Activated B cell treated with CpG ODN at 0.5 μM for 24 hours (primary cell): ENCODE measurements around the gene TRIP13. TPM values are rescaled to one million over a fixed set of nuclear protein-coding genes. Genes with fewer than 3 reads are reported as not detected.
"Not testable (repeated sequence)": the region's sequence is repeated elsewhere in the genome, so short reads cannot be mapped to it uniquely, and the experiment has no call there.

ENCODE experiments used
- ATAC-seq: fragments of 200-7000 bp; cut with Tn5 transposase; one replicate; pipeline ENCODE4 v1.10.0; 2021; ENCODE audit warnings: low read depth, mild to moderate bottlenecking, moderate library complexity
- CTCF ChIA-PET: fragments of 350-600 bp; sonication (Branson Sonifier 250); formaldehyde crosslinking; loops from one replicate; lab custom pipeline; 2021; ENCODE audit warnings: antibody characterized with exemption; lab: Charles Lee
- POLR2A ChIA-PET: fragments of 350-600 bp; sonication (Branson Sonifier 250); formaldehyde crosslinking; loops from one replicate; lab custom pipeline; 2021; ENCODE audit warnings: antibody characterized with exemption; lab: Charles Lee
- DNase-seq: peaks from one replicate; pipeline ENCODE4 v3.0.0; 2022
- H3K27ac Mint-ChIP-seq: one replicate; pipeline ENCODE4 v1.8.0; 2020; ENCODE audit warnings: mixed read lengths
- H3K27me3 Mint-ChIP-seq: one replicate; pipeline ENCODE4 v1.8.0; 2021; ENCODE audit warnings: mixed read lengths
- H3K36me3 Mint-ChIP-seq: one replicate; pipeline ENCODE4 v1.8.0; 2021; ENCODE audit warnings: low read depth, mixed read lengths
- H3K4me1 Mint-ChIP-seq: one replicate; pipeline ENCODE4 v1.8.0; 2021; ENCODE audit warnings: mixed read lengths
- H3K4me3 Mint-ChIP-seq: one replicate; pipeline ENCODE4 v1.8.0; 2020; ENCODE audit warnings: mild to moderate bottlenecking, mixed read lengths
- H3K9me3 Mint-ChIP-seq: one replicate; pipeline ENCODE4 v1.8.0; 2020; ENCODE audit warnings: mixed read lengths
- intact Hi-C: fragments of 100-400 bp; cut with micrococcal nuclease; formaldehyde crosslinking; loops from one replicate; pipeline ENCODE4 v1.15.1; 2024
- total RNA-seq: library from RNA; stranded (reverse); gene quantifications from 2 replicates; pipeline ENCODE4 v1.2.3, GENCODE V29; 2022
- TF ChIP-seq, protein P1 (sequence below): fragments of 200-600 bp; IDR thresholded peaks from one replicate; pipeline ENCODE4 v1.8.0; 2022; ENCODE audit warnings: antibody characterized with exemption, mild to moderate bottlenecking

Gene TRIP13
- 3.5 and 4.1 TPM in 2 replicates for total RNA-seq

- intact Hi-C loops: loop anchor here (5.0 kb wide), 1 partner anchor 110 kb away; the partner anchor contains the start of gene ZDHHC11B
- ChIA-PET POLR2A (interaction anchor here (0.7 to 0.8 kb wide), 3 partner anchors 14 to 761 kb away, joined by 3 to 6 read pairs (median 3); no protein-coding TSS in a partner anchor), CTCF (interaction anchor here (0.8 to 2.5 kb wide), 5 partner anchors 9 to 575 kb away, joined by 3 to 8 read pairs (median 4); no protein-coding TSS in a partner anchor)
- Mint-ChIP-seq H3K27ac (peak within 1 kb of the TSS; percentile 76), H3K4me3 (peak within 1 kb of the TSS; percentile 88), H3K27me3 (no peaks in the 10 kb centered on the region), H3K36me3 (peaks cover 38% of the 10 kb centered on the region), H3K9me3 (no peaks in the 10 kb centered on the region), H3K4me1 (peaks cover 15% of the 10 kb centered on the region)
- peak; percentile 94 for ATAC-seq
- TF ChIP-seq, protein P1, sequence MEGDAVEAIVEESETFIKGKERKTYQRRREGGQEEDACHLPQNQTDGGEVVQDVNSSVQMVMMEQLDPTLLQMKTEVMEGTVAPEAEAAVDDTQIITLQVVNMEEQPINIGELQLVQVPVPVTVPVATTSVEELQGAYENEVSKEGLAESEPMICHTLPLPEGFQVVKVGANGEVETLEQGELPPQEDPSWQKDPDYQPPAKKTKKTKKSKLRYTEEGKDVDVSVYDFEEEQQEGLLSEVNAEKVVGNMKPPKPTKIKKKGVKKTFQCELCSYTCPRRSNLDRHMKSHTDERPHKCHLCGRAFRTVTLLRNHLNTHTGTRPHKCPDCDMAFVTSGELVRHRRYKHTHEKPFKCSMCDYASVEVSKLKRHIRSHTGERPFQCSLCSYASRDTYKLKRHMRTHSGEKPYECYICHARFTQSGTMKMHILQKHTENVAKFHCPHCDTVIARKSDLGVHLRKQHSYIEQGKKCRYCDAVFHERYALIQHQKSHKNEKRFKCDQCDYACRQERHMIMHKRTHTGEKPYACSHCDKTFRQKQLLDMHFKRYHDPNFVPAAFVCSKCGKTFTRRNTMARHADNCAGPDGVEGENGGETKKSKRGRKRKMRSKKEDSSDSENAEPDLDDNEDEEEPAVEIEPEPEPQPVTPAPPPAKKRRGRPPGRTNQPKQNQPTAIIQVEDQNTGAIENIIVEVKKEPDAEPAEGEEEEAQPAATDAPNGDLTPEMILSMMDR: no peak
- peak; percentile 85 for DNase-seq
These were observed at the start of gene TRIP13, which contains the start of gene BRD9 for GRCh38 chr5:892394-893136. TRIP13 (plus strand) TSS chr5:892884; CDS start chr5:892999, 115 bp downstream. BRD9 (minus strand) TSS chr5:892801; CDS start chr5:892657, 144 bp downstream.

DNA sequence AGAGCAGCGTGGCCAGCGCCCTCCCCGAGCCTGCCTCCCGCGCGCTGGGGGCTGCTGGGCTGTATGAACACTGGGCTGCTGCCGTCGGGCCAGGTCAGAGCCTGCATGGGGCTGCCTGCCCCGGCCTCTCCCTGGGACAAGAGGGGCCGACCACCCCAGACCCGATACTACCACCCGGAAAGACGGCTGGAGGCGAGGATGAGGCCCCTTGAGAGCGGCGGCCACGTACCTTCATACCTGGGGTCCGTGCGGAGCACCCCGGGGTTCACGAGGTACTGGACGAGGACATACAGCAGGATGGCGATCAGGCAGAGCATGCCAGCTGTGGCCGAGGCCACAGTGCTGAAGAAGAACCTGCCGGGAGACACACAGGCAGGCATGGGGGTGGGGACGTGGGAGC, 49.3 kb upstream of the TRIP13 start:
- H3K4me1 Mint-ChIP-seq, ATAC-seq, H3K27ac Mint-ChIP-seq, CTCF ChIA-PET, H3K36me3 Mint-ChIP-seq, POLR2A ChIA-PET, H3K4me3 Mint-ChIP-seq, H3K27me3 Mint-ChIP-seq, H3K9me3 Mint-ChIP-seq: not testable (repeated sequence)
- intact Hi-C loops: loop anchor here (5.0 kb wide), 1 partner anchor 96 kb away; no protein-coding TSS in a partner anchor
- DNase-seq: peak; percentile 13

GRCh38 chr5:843926-844325, 48.8 kb upstream of the TRIP13 start:
- CTCF ChIA-PET, H3K4me3 Mint-ChIP-seq, H3K27ac Mint-ChIP-seq, POLR2A ChIA-PET, H3K27me3 Mint-ChIP-seq, H3K36me3 Mint-ChIP-seq, H3K9me3 Mint-ChIP-seq, H3K4me1 Mint-ChIP-seq, ATAC-seq: not testable (repeated sequence)
- DNase-seq: peak; percentile 15
- intact Hi-C loops: loop anchor here (5.0 kb wide), 1 partner anchor 97 kb away; no protein-coding TSS in a partner anchor

DNA sequence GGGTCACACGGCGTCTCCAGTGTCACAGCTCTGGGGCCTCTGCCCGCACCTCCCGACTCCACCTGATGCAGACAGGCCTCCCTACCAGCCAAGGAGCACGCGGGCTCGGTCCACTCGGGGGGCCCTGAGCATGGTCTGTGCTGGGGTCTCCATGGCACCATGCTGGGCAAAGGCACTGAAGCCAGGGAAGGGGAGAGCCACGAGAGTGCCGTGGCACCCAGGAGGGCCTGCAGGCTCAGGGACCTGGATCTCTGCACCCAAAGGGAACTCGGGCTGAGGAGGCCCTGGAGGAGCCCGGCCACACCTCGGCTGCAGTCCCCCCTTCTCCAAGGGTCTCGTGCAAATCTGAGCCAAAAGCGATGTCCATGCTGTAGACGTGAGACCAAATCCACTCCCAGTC, 48.3 kb upstream of the TRIP13 start:
- H3K27ac Mint-ChIP-seq, CTCF ChIA-PET, ATAC-seq, H3K36me3 Mint-ChIP-seq, H3K27me3 Mint-ChIP-seq, H3K4me1 Mint-ChIP-seq, H3K9me3 Mint-ChIP-seq, POLR2A ChIA-PET, H3K4me3 Mint-ChIP-seq: not testable (repeated sequence)
- peak; percentile 15 for DNase-seq
- intact Hi-C loops: loop anchor here (5.0 kb wide), 1 partner anchor 97 kb away; no protein-coding TSS in a partner anchor

DNA sequence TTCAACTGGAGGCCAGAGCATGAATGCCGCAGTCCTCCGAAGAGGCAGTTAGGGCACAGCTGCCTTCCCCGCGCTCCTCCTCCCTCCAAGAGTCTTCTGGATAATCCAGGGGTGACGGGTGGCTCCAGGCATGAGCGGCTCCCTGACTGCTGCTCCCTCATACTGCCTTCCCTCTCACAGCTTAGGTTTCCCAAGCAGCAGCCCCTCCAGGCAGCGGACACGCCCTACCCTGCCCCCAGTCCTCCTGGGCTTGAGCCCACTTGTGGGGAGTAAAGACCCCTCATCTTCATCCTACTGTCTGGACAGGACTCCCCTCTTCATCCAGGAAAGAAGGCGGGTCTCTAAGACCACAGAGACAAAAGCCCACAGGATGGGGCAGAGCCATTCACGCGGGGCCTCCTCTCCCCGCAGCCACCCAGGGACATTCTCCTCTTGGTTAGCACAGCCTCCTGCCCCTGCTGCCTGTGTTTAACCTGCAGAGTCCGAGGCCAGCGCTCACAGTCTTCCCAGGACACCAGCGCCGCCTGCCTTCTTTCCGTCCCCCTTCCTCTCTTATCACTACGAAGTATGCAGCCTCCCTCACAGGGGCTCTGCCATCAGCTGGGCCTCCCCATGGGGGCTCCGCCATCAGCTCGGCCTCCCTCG, 47.5 kb upstream of the TRIP13 start:
- H3K9me3 Mint-ChIP-seq, H3K4me3 Mint-ChIP-seq, H3K4me1 Mint-ChIP-seq, H3K36me3 Mint-ChIP-seq, ATAC-seq, POLR2A ChIA-PET, H3K27me3 Mint-ChIP-seq, CTCF ChIA-PET, H3K27ac Mint-ChIP-seq: not testable (repeated sequence)
- intact Hi-C loops: loop anchor here (5.0 kb wide), 1 partner anchor 88 kb away; no protein-coding TSS in a partner anchor
- peak; percentile 14 for DNase-seq

DNA sequence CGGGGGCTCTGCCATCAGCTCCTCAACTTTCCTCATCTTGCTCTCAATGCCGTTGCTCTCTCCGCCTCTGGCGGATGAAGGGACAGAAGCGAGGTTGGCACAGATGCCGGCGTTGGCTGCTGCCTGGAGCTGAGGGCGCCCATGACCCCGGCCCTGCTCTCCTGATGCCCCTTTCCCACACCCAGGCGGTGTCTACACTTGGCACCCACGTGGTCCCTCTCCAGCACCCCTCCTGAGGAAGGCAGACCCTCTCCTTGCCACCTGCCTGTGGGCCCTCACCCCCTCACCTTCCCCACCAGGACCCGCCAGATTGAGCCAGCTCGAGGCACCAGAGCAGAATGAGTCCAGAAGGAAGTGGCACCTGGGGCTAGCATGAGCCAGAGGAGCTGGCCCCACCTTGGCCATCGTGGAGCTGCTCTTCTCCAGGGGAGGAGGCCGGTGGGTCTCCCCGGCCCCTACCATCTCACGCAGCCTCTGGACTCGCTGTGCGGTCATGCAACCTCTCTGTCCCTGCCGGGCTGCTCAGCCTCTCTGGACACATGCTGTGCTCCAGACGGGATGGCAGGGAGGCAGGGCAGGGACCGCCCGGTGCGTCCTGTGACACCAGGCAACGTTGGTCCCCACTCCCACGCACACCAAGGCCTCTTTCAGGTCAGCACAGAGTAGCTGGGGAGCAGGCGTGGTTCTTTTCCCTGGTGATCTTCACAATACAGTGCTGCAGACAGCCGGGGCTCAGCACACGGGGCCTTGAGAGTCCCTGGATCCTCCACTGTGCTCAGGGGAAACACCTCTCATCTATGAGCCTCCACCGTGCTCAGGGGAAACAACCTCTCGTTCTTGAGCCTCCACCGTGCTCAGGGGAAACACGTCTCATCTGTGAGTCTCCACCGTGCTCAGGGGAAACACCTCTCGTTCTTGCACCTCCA, 46.7 kb upstream of the TRIP13 start:
- DNase-seq, H3K9me3 Mint-ChIP-seq, H3K27ac Mint-ChIP-seq, CTCF ChIA-PET, H3K27me3 Mint-ChIP-seq, ATAC-seq, POLR2A ChIA-PET, H3K4me3 Mint-ChIP-seq, H3K36me3 Mint-ChIP-seq, H3K4me1 Mint-ChIP-seq: not testable (repeated sequence)
- intact Hi-C loops: loop anchor here (5.0 kb wide), 1 partner anchor 89 kb away; no protein-coding TSS in a partner anchor

DNA sequence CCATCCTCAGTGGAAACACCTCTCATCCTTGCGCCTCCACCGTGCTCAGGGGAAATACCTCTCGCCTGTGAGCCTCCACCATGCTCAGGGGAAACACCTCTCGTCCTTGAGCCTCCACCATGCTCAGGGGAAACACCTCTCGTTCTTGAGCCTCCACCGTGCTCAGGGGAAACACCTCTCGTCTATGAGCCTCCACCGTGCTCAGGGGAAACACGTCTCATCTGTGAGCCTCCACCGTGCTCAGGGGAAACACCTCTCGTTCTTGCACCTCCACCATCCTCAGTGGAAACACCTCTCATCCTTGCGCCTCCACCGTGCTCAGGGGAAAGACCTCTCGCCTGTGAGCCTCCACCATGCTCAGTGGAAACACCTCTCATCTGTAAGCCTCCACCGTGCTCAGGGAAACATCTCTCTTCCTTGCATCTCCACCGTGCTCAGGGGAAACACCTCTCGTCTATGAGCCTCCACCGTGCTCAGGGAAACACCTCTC, 46.0 kb upstream of the TRIP13 start:
- H3K27me3 Mint-ChIP-seq, ATAC-seq, H3K9me3 Mint-ChIP-seq, CTCF ChIA-PET, H3K4me3 Mint-ChIP-seq, POLR2A ChIA-PET, H3K27ac Mint-ChIP-seq, H3K36me3 Mint-ChIP-seq, H3K4me1 Mint-ChIP-seq: not testable (repeated sequence)
- peak; percentile 15 for DNase-seq
- intact Hi-C loops: loop anchor here (5.0 kb wide), 1 partner anchor 89 kb away; no protein-coding TSS in a partner anchor

GRCh38 chr5:847212-847611, 45.5 kb upstream of the TRIP13 start:
- H3K9me3 Mint-ChIP-seq, DNase-seq, POLR2A ChIA-PET, H3K36me3 Mint-ChIP-seq, H3K4me1 Mint-ChIP-seq, ATAC-seq, CTCF ChIA-PET, H3K27me3 Mint-ChIP-seq, H3K4me3 Mint-ChIP-seq, H3K27ac Mint-ChIP-seq: not testable (repeated sequence)
- intact Hi-C loops: loop anchor here (5.0 kb wide), 1 partner anchor 90 kb away; no protein-coding TSS in a partner anchor

DNA sequence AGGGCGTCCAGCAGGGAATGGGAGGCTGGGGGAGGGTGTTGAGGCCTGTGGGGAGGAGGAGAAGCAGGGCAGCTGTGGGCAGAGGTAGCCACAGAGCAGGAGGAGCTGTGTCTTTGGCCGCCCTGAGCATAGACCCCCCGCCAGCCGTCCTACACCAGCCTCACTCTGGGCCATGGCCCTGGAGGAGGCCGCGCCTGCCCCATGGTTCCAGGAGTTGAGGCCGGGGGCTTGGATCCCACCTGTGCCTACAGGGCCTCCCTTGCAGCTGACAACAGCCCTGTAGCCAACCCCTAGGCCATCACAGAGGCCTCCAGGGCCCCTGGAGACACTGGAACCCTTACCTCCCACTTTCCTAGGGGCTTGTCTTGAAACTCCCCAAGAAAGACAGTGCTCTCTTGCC, 44.9 kb upstream of the TRIP13 start:
- POLR2A ChIA-PET: not testable (repeated sequence)

More for the DNA sequence above, 44.9 kb upstream of the TRIP13 start:
- H3K27me3 Mint-ChIP-seq, H3K4me1 Mint-ChIP-seq, H3K27ac Mint-ChIP-seq, CTCF ChIA-PET, H3K9me3 Mint-ChIP-seq, H3K36me3 Mint-ChIP-seq, DNase-seq, H3K4me3 Mint-ChIP-seq, ATAC-seq: not testable (repeated sequence)
- intact Hi-C loops: loop anchor here (5.0 kb wide), 1 partner anchor 90 kb away; no protein-coding TSS in a partner anchor
